ENCODE results near the gene ATP7B. TPM values are rescaled to one million over a fixed set of nuclear protein-coding genes. Genes with fewer than 3 reads are reported as not detected.

Gene ATP7B
- total and polyA plus RNA-seq, 2 of the 4 experiments (the other 2 are of a cell fraction): 2.7 to 2.9 TPM

- no TSS peak for BruUV-seq (replicated peaks)
- no peak overlapping the region for H4K8ac ChIP-seq (ENCODE audit: low read depth in 2 of 2, low read length in 2 of 2)
- no peak for TF ChIP-seq RFX5 (IDR thresholded peaks at IDR 0.05; ENCODE audit: low read depth, low read length)
- no peak for TF ChIP-seq CHD1 (IDR thresholded peaks at IDR 0.05; ENCODE audit: low read depth, low read length)
- no peak for TF ChIP-seq MXI1 (IDR thresholded peaks at IDR 0.05; ENCODE audit: borderline replicate concordance, low read depth, low read length)
- TF ChIP-seq BHLHE40 (IDR thresholded peaks at IDR 0.05; ENCODE audit: low read depth, low read length): no peak
- TF ChIP-seq NFE2L2 (IDR thresholded peaks at IDR 0.05; ENCODE audit: low read depth, low read length): no peak
- TF ChIP-seq USF2 (IDR thresholded peaks at IDR 0.05; ENCODE audit: low read depth, low read length): no peak
- TF ChIP-seq CEBPB (IDR thresholded peaks at IDR 0.05; ENCODE audit: low read depth, low read length): no peak
- no peak for TF ChIP-seq RCOR1 (IDR thresholded peaks at IDR 0.05; ENCODE audit: insufficient replicate concordance, low read length)
- TF ChIP-seq MAZ (IDR thresholded peaks at IDR 0.05; ENCODE audit: borderline replicate concordance, low read depth, low read length): no peak
- no peak for TF ChIP-seq SMC3 (IDR thresholded peaks at IDR 0.05; ENCODE audit: low read depth, low read length)
- TF ChIP-seq FOS (IDR thresholded peaks at IDR 0.05; ENCODE audit: low read depth, low read length): no peak
- no peak for TF ChIP-seq ELK1 (IDR thresholded peaks at IDR 0.05; ENCODE audit: borderline replicate concordance, low read depth, low read length)
- TF ChIP-seq CTCF (conservative IDR thresholded peaks at IDR 0.05; ENCODE audit: low read depth, low read length): no peak
- TF ChIP-seq MAFK (IDR thresholded peaks at IDR 0.05; ENCODE audit: low read depth, low read length): no peak
- no peak for TF ChIP-seq RAD21 (IDR thresholded peaks at IDR 0.05; ENCODE audit: low read length)
- TF ChIP-seq POLR2A (IDR thresholded peaks at IDR 0.05; ENCODE audit: low read depth, low read length): no peak
- H2BK15ac ChIP-seq (ENCODE audit: low read depth, low read length): no peak overlapping the region
- no peak overlapping the region for H4K91ac ChIP-seq (ENCODE audit: insufficient read depth, low read depth, low read length)
- no peak overlapping the region for H3K4ac ChIP-seq (ENCODE audit: low read depth, low read length)
- no peak overlapping the region for H2BK20ac ChIP-seq (ENCODE audit: low read depth, low read length)
- no peak overlapping the region for H4K5ac ChIP-seq (ENCODE audit: low read depth, low read length)
- no peak overlapping the region for H2BK5ac ChIP-seq (ENCODE audit: low read depth, low read length, poor library complexity, severe bottlenecking)
- H3K4me3 ChIP-seq (ENCODE audit: insufficient read depth, low read depth, low read length): no peak overlapping the region
- no peak overlapping the region for H3K4me2 ChIP-seq (ENCODE audit: low read depth, low read length)
- H2AFZ ChIP-seq (replicated peaks; ENCODE audit: low read length, poor library complexity): no peak overlapping the region
- H3K56ac ChIP-seq (ENCODE audit: extremely low read depth, insufficient read depth, low read length): no peak overlapping the region
- no peak overlapping the region for H3K18ac ChIP-seq (ENCODE audit: low read depth, low read length)
- H3K14ac ChIP-seq (replicated peaks; ENCODE audit: low read depth, low read length): no peak overlapping the region
- no peak overlapping the region for H3K9ac ChIP-seq (ENCODE audit: low read depth, low read length)
- no peak overlapping the region for H3K27ac ChIP-seq (ENCODE audit: insufficient read depth, low read length)
- no peaks in the 10 kb centered on the region for H3K4me1 ChIP-seq (ENCODE audit: control insufficient read depth, insufficient read depth, low read length)
- H3K23ac ChIP-seq (ENCODE audit: low read depth, low read length): no peak overlapping the region
- H3K27me3 ChIP-seq (ENCODE audit: control insufficient read depth, insufficient read depth, low read length): no peaks in the 10 kb centered on the region
- H2AK9ac ChIP-seq (replicated peaks; ENCODE audit: low read depth, low read length, poor library complexity): no peak overlapping the region
- H3K36me3 ChIP-seq (ENCODE audit: control insufficient read depth, insufficient read depth, low read length): no peaks in the 10 kb centered on the region
- no peaks in the 10 kb centered on the region for H4K20me1 ChIP-seq (ENCODE audit: insufficient read depth, low read length)
- DNase-seq: no peak
- in situ Hi-C loops (cut with MboI; ENCODE audit: low sequenced_read_pairs) (no loop called here), dilution Hi-C loops (cut with HindIII; ENCODE audit: low sequenced_read_pairs, unreplicated experiment) (no loop called here), intact Hi-C loops (cut with micrococcal nuclease) (no loop called here)
- H3K9me3 ChIP-seq (ENCODE audit: control insufficient read depth, insufficient read depth, low read length): no peaks in the 10 kb centered on the region
- no peak overlapping the region for H2AK5ac ChIP-seq (ENCODE audit: low read depth, low read length)
- no peak overlapping the region for H2BK120ac ChIP-seq (ENCODE audit: low read depth, low read length)
- no peaks in the 10 kb centered on the region for H3K9me1 ChIP-seq (ENCODE audit: insufficient read depth, low read length)
- 72% methylated on average over 6 of the region's 10 CpGs; no CpG with 5 or more reads in 1 of the 2 experiments for WGBS, 2 experiments (ENCODE audit: extremely low coverage in 2 of 2, insufficient read length in 1 of 2)
- H3K79me1 ChIP-seq (ENCODE audit: low read depth in 1 of 2, low read length in 2 of 2): no peaks in the 10 kb centered on the region
- POLR2A ChIA-PET (ENCODE audit: unreplicated experiment): no interaction called here
- CTCF ChIA-PET: no interaction called here
- no peak for ATAC-seq (ENCODE audit: low read depth)
Measured at GRCh38 chr13:51966186-51966585, 45.1 kb downstream of the ATP7B start.

All from IMR-90 (cell line).